ENCODE measurements around the gene ALG14.
"Not testable (repeated sequence)": the region's sequence is repeated elsewhere in the genome, so short reads cannot be mapped to it uniquely, and the experiment has no call there.

ALG14 gene

GRCh38 chr1:95041491-95042165 is 31.1 kb downstream of the ALG14 start:
- no peak for DNase-seq

- no peak for DNase-seq
Measured at GRCh38 chr1:95040032-95040525, 32.7 kb downstream of the ALG14 start.

GRCh38 chr1:95039360-95040031 is 33.3 kb downstream of the ALG14 start:
- DNase-seq, result no peak

- DNase-seq, result no peak
Measured at GRCh38 chr1:95035536-95035935, 37.2 kb downstream of the ALG14 start.

- DNase-seq, result no peak
Measured at GRCh38 chr1:95034506-95034905, 38.2 kb downstream of the ALG14 start.

- DNase-seq, result no peak
Measured at GRCh38 chr1:95033843-95034242, 38.9 kb downstream of the ALG14 start.

GRCh38 chr1:95029532-95029931 is 43.2 kb downstream of the ALG14 start:
- DNase-seq, result no peak

GRCh38 chr1:95028954-95029353 is 43.8 kb downstream of the ALG14 start:
- no peak for DNase-seq

GRCh38 chr1:95027046-95027445 is 45.7 kb downstream of the ALG14 start:
- no peak for DNase-seq

GRCh38 chr1:95023399-95024043 is 49.2 kb downstream of the ALG14 start:
- DNase-seq, result no peak

- DNase-seq, result no peak
Measured at GRCh38 chr1:95022644-95022926, 50.2 kb downstream of the ALG14 start.

GRCh38 chr1:95021805-95022643 is 50.7 kb downstream of the ALG14 start:
- DNase-seq, result no peak

- DNase-seq, result no peak
Measured at GRCh38 chr1:95021119-95021518, 51.6 kb downstream of the ALG14 start.

- DNase-seq, result not testable (repeated sequence)
Measured at GRCh38 chr1:95019466-95019865, 53.3 kb downstream of the ALG14 start.

GRCh38 chr1:95018602-95019369 is 54.0 kb downstream of the ALG14 start:
- DNase-seq, result no peak

- DNase-seq, result no peak
Measured at GRCh38 chr1:95017775-95018174, 55.0 kb downstream of the ALG14 start.

- DNase-seq, result no peak
Measured at GRCh38 chr1:95015076-95015475, 57.7 kb downstream of the ALG14 start.

GRCh38 chr1:95013950-95014574 is 58.7 kb downstream of the ALG14 start:
- DNase-seq, result no peak

- no peak for DNase-seq
Measured at GRCh38 chr1:95012389-95012788, 60.4 kb downstream of the ALG14 start.

- no peak for DNase-seq
Measured at GRCh38 chr1:95010158-95010557, 62.6 kb downstream of the ALG14 start.

GRCh38 chr1:95007687-95008086 is 65.1 kb downstream of the ALG14 start:
- DNase-seq, result no peak

- DNase-seq, result no peak
Measured at GRCh38 chr1:95006681-95007080, 66.1 kb downstream of the ALG14 start.

Measured in T-helper 9 cell (primary cell).